HG02885 (cell line): ENCODE measurements around the gene DSC2.
"Not testable (repeated sequence)": the region's sequence is repeated elsewhere in the genome, so short reads cannot be mapped to it uniquely, and the experiment has no call there.

Source experiments
- ATAC-seq: cut with Tn5 transposase; IDR thresholded peaks from one replicate; pipeline ENCODE4 v1.9.1; 2021; ENCODE audit warnings: mild to moderate bottlenecking; ENCODE audit not compliant: unreplicated experiment, poor library complexity

The DSC2 gene

DNA sequence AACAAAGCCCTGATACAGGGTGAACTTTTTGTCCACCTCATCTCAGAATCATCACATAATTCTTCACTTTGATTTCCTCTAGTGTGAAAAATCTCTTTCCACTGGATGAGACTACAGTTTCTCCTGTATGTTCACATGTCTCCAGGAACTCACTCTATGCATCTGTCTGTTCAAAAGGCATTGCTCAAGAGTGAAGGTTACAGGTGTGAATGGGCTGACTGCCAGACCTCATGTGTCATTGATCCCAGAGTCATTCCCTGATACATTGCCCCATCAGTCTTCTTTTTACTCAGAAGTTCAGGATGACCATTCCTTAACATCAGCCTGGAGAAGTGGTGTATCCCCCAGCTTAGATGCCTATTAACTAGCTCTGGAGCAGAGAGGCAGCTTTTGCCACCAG is 55.3 kb downstream of the DSC2 start:
- ATAC-seq = no peak

DNA sequence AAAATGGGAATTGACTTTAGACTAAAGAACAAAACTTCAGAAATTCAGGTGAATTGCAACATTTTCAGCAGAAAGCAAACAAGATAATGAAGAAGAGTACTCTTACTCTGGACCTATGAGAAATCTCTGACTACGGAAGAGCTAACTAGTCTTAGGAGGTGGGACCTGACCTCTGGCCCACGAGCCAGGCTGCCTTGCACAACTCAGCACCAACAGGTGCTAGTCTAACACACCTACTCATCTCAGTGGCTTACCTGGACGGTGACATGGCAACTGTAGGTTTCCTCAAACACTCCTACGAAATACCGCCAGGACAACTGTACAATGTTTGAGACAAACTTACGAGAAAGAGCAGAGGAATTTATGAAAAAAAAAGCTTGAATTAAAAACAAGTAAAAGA is 56.6 kb downstream of the DSC2 start:
- ATAC-seq = no peak

DNA sequence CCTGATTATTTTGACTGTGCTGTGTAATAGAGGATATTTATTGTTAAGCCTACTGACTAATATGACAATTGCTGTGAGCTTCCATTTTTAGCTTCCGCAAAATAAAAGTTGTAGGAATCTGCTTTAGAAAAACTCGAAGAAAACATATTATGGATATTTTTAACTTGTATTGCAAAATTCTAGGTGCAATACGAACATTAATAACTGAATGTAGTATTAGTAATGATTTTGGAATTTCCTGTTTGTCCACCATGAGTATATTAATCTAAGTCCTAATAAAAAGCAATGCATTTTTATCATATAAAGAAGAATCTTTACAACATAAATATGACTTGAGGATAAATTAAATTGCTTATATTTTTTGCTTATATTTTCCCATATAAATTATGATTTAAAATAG is 57.3 kb downstream of the DSC2 start:
- ATAC-seq = no peak

DNA sequence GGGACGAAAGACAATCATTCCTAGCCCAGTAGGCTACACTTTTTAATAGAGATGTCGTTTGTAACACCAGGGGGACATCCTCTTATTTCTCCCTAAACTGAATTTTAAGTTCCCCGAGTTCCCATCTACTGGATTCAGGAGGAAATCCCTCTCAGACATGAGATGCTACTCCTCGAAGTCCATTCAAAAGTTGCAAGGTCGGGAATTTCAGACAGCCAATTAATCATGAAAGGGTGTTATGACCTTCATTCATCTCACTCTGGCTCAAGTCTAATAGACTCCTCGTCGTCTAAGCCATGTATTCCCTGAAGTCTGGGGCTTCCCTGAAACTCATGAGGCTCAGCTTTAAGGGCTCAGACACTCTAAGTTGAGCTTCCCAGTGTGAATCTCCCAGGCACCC is 58.5 kb downstream of the DSC2 start:
- ATAC-seq = no peak

DNA sequence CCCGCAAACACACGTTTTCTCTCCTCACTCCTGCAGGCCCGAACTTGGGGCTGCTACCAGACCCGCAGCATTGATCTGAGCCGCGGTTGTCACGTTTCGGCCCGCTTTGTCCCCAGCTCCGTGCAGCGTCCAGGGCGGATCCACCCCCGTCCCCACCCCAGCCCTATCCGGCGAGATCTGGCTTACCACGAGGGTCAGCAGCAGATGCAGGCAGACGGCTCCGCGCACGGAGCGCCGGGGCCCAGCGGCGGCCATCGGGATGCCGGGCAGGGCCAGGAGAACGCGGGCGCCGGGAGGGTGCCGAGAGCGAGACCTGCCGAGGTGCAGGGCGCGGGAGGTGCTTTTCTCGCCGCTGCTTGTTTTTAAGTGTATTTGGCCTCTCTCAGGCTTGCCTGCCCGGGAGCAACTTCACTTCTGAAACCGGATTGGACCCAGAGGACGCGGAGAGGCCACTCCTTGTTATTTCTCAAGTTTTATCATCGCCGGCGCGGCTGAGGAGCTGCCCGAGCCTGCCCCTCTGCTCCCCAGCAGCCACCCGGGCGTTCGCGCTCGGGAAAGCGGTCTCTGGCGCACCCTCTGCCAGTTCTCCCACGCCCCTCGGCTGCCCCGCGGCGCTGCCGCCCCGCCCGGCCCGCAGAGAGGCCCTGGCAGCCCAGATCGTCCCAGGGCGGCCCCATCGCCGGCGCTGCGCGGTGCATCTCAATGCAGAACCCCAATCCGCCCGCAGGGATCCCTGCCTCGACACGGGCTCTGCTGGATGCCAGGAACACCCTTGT is 59.6 kb downstream of the DSC2 start, which contains the start of gene DSC3:
DSC3 (minus strand) TSS at position 337 of the 776 bp plus-strand sequence; CDS start at position 255, 82 bp downstream.
- no peak for ATAC-seq

DNA sequence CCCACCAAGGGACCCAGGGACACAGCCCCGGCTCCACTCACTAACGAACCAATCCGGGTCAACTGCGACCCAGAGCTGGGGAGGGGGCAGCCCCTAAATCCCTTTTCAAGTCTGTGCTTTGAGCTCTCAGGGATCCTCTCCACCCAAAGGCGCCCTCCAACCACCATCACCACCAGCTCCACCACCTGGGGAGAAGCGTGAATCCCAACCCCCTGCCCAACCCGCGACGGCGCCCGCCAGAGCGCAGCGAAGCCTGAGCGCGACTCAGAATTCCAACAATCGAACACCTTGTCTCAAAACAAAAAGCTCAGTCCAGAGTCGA is 60.2 kb downstream of the DSC2 start:
- no peak for ATAC-seq

DNA sequence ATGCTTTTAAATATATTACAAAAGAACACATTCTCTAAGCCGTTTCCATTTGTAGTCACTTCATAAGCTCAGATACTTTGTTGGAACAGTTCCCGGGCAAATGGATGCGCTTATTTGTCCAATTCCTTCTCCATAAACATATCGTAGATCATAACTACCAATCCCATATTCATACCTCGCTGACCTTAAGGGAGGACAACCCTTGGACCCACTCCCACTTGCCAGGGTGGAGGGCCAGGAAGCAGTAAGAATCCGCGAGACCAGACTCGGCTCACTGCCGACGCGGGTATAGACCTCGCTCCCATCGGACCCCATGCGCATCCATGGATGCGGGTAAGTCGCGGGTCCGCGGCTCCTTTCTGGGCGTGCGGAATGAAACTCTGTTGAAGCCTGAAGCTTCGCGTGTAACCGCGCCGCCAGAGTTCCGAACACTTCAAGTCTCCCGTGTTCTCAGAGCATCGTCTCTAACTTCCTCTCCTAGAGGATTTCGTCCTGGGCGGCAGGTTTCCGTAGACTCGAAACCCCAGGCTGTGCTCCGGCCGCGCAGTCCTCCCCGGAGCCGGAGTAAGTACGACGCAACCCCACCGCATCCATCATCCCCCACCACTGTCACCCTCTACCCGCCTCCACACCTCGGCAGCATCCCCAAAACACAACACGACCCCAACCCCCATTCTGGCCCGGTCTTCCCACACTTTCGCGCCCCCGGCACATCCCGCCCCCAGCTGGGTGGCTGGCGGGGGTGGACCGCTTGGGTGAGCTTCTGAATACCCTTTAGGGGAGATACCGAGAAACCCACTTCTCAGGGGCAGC is 60.7 kb downstream of the DSC2 start:
- ATAC-seq = no peak

DNA sequence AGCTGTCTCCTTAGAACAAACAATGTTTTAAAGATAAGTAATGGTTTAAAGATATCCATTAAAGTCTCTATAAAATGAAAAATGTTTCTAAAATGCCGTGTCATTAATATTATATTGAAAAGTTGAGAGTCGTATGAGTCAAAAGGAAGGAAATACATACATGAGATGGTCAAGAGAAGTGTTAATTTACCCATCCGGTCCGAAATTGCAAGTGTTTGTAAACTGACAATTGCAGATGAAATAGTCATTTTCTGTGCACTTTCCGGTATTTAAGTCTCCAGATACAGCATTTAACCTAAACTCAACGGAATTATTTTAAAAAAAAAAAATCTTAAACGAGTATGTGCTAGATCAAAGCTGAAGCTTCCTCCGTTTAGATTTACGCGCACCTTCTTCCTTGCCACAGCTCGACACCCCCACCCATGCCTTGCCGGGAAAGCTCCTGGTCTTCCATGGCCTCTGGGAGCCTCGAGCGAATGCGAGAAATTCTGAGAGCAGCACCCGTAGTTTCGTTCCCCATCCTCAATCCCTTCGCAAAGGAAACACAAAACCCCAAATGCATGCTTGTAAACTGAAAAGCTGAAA is 61.4 kb downstream of the DSC2 start:
- ATAC-seq = no peak

DNA sequence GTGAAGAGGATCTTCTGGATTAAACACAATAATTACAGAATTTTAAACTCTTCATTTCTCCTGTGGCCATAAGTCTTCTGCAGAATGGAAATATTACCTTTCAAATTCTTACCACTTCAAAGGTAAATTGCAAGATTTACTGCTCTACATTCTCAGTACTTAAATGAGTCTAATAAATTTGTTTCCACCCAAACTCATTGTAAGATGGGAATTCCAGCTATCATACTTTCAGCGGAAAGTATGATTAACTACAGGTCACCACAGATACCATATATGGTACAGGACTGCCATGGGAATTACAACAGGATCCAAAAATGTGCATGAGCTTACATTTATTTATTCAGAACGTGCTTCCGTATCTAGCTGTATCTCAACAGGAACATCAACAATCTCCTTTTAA is 62.8 kb downstream of the DSC2 start:
- no peak for ATAC-seq

DNA sequence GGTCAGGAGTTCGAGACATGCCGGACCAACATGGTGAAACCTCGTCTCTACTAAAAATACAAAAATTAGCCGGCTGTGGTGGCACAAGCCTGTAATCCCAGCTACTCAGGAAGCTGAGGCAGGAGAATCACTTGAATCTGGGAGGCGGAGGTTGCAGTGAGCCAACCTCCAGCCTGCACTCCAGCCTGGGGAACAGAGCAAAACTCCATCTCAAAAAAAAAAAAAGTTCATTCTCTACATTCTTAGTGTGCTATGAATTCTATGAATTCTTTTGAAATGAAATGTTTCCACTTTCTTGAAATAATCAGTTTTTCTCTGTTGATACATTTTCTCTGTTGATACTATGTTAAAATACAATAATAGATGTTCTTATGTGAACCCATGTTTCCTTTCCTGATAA is 64.5 kb downstream of the DSC2 start:
- ATAC-seq = not testable (repeated sequence)

DNA sequence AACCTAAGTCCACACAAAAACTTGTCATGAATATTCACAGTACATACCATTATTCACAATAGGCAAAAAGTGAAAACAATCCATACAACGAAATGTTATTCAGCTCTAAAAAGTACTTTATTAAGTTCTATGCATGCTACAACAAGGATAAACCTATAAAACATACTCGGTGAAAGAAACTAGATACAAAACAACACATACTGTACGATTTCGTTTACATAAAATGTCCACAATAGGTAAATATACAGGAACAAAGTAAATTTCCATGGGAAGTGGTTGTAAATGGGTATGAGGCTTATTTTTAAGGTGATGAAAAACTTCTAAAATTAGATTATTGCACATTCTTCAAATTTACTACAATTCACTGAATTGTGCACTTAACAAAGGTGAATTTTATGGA is 67.7 kb downstream of the DSC2 start:
- ATAC-seq = no peak

DNA sequence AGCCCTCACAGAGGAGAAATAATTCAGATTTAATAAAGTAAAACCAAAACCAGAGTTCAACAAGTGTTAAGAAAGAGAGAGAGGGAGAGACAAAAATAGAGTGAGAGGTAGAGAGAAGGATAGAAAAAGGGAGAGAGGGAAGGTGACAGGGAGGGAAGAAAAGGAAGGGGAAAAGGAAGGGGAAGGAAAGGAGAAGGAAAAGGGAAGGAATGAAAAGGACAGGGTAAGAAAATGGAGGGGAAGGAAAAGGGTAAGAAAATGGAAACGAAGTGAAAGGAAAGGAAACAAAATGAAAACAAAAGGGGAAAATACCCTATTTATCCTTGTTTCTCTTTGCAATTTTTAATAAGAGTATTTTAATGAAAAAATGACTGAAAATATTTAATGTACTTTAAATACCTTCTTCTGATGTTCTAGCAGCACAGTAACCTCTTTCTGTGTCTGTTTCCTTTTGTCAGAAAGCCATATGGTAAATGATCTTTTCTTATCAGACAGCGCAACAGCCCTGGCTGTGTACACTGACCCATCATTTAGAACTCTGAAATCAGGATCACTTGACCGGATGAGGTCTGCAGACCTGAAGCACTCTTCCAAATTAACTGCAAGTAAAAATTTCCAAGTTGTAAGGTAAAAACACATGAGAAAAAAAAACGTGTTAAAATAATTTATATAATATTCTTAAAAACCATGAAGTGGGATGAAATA is 71.5 kb downstream of the DSC2 start:
- ATAC-seq = no peak

DNA sequence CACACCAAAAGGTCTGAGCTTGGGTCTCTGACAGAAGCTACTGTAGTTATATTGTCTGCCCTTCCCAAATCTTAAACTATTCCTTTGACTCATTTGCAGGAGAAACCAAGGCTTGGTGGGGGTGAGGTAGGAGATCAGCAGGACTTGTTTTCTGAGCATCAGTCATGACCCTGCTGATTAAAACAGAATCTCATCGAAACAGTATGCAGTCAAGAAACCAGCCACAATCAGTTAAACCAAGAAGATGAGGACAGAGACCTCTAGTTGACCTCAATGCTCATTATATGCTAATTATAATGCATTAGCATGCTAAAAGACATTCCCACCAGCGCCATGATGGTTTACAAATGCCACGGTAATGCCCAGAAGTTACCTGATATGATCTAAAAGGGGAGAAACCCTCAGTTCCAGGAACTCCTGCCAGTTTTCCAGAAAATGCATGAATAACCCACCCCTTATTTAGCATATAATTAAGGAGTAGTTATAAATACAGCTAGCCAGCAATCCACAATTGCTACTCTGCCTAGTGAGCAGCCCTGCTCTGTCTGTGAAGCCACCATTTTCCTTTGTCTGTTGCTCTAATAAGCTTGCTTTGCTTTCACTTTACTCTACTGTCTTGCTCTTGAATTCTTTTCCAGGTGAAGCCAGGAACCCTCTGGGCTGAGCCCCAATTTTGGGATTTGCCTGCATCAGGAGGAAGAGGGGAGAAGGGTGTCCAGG is 86.3 kb downstream of the DSC2 start:
- no peak for ATAC-seq

DNA sequence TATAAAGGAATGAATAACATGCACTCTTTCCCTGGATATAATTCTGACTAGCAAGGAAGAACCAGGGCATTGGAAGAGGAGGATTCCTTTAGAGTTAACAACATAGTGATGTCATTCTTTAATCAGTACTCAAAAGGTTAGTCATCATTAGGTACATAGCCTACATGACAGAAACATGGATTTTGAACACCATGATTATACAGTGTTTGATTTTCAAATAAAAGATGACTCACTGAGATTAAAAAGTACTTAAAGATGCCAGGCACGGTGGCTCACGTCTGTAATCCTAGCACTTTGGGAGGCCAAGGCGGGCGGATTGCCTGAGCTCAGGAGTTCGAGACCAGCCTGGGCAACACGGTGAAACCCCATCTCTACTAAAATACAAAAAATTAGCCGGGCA is 90.8 kb downstream of the DSC2 start:
- not testable (repeated sequence) for ATAC-seq

DNA sequence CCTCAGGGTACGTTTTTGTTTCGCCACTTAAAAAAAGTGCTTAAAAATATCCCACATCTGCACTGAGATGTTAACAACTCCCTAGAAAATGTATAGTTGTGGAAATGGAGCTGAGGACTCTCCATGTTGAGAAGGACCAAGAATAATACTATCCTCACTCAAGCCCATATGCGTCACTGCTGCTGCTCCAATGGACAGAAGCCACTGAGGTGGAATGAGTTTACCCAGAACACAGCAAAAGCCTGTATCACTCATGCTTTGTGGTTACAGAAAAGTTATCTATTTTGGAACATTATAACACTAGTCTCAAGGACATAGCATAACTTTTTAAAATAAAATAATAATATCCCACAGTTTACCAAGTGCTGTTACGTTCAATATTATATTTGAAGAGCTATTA is 91.6 kb downstream of the DSC2 start:
- ATAC-seq = no peak
